HG03095 (cell line): Measurements from ENCODE around the gene BMPR1A.
"Not testable (repeated sequence)": the region's sequence is repeated elsewhere in the genome, so short reads cannot be mapped to it uniquely, and the experiment has no call there.

ENCODE experiments used
- ATAC-seq: cut with Tn5 transposase; IDR thresholded peaks from one replicate; pipeline ENCODE4 v1.9.1; 2021; ENCODE audit warnings: moderate library complexity; ENCODE audit not compliant: unreplicated experiment

The BMPR1A gene

DNA sequence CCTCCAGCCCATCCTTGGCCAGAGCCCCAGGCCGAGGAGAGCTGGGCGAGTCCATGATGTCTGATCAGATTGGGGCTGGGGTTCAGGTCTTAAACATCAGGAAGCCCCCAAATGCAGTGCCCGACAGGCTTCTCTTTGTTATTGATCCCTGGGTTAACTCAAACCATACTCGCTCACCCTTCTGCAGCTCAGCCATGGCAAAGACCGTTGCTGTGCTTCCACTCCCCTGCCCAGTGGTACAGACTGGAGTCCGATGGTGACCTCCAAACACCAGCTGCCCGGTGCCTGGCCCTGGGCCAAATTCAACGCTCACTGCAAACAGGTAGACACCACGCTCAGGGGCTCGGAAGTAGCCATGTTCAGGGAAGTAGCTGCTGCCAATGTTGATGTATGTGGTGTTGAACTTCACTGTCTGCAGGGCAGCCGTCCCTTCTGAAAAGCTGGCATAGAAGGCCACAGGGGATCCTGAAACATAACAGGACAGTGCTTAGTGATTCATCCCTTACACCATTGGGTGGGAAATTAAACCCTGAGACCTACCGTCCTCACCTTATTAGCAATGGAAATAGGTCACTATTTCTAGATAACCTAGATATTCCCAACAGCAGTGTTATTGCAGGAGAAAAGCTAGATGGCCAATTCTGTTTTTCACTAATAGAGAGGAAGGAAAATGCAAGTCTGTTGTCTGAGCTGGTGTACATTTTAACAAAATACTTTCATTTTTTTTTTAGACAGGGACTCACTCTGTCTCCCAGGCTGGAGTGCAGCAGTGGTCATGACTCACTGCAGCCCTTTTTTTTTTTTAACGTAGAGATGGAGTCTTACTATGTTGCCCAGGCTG is 180.5 kb downstream of the BMPR1A start:
- no peak for ATAC-seq

- ATAC-seq, result no peak
These were observed 181.2 kb downstream of the BMPR1A start for GRCh38 chr10:86937502-86938154.

DNA sequence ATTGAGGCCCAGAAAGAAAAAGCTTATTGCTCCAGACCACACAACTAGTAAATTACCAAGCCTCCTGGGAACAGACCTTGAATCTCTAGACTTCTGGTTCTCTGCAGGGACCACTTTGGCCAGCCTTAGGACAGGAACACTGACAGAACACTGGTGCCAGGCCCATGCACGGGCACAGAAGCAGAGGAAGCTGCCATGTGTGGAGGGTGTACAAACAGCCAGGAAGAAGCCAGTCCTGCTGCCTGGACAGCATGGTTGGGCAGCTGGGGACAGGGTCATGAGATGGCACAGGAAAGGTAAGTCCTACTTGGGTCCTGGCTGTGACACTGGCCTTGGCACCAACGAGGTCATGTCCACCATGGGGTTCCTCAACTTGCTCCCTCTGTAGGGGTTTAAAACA is 181.8 kb downstream of the BMPR1A start:
- no peak for ATAC-seq

GRCh38 chr10:86940076-86940475 is 183.7 kb downstream of the BMPR1A start:
- not testable (repeated sequence) for ATAC-seq

GRCh38 chr10:86940677-86941076 is 184.3 kb downstream of the BMPR1A start:
- no peak for ATAC-seq

GRCh38 chr10:86941426-86941825 is 185.0 kb downstream of the BMPR1A start:
- ATAC-seq, result no peak

GRCh38 chr10:86941991-86942421 is 185.6 kb downstream of the BMPR1A start:
- no peak for ATAC-seq

GRCh38 chr10:86942441-86943315 is 186.3 kb downstream of the BMPR1A start:
- no peak for ATAC-seq

GRCh38 chr10:86943316-86944030 is 187.1 kb downstream of the BMPR1A start:
- ATAC-seq, result no peak

DNA sequence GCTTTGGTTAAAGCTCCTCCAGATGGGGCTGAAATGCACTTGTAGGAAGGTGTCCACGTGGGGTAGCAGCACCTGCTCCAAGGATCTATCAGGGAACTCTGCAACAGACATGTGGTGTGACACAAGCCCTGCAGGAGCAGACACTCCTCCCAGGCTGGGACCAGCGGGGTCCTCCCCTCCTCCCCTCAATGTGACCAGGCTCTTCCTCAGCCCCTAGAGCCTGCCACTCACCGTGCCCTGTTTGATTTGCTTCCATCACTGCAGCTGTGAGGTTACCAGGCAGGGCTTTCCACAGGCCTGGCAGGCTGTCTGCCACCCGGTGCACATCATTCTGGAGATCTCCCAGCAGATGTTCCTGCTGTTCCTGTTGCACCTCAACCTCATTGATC is 187.6 kb downstream of the BMPR1A start:
- ATAC-seq, result no peak

GRCh38 chr10:86944471-86944870 is 188.1 kb downstream of the BMPR1A start:
- ATAC-seq, result no peak

DNA sequence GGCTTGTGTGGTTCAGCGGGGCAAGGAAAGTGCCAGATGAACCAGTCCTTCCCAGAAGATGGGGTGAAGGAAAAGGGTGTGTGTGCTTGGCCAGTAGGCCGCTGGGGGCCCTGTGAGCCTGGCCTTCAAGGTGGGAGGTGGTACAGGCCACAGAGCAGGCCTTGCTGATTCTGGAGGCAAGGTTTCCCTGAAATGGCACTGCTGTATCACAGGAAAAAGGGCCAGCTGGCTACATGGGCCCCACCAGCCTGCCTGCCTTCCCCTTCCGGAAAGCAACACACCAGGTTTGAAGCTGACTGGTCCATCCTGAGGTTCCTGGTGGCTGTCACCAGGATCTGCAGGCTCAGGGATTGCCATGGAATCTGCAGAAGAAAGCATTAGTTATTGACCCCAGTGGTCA is 188.5 kb downstream of the BMPR1A start:
- no peak for ATAC-seq

DNA sequence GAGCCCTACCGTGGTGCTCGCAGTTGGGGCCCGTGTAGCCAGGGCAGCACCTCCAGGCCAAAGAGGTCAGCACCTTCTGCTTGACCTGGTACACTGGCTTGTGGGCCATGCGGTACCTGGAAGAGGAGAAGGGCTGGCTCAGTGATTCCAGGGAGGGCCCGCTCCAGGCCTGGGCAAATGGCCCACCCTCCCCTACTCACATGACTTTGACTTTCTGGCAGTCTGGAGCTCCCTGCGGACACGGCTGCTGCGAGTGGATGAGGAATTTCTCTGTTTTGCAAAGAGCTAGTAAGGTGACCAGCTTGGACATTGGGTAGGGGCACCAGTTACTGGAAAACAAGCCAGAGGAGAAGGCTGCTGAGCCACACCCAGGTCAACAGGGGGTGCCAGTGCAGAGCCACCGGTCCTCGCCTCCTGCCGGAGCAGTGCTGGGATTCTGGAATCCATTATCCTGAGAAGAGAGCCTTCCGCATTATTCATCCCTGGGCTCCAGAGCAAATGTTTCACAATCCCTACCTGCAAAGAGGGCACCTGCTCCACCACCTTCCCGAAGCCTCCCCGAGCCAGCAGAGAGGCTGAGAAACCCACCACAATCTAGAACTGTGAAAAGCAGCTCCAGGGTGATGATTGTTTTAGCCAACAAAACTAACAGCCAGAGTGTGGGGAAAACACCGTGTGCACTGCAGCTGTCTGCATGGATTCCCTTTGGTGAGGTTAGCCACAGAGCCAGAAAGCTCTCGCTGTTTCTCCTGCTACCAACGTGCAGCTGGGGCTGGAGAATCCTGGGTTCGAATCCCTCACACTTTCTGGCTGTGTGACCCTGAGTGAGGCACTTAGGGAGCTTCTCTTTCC is 189.2 kb downstream of the BMPR1A start:
- no peak for ATAC-seq

- ATAC-seq, result no peak
These were observed 190.1 kb downstream of the BMPR1A start for GRCh38 chr10:86946213-86947155.

GRCh38 chr10:86947806-86948205 is 191.4 kb downstream of the BMPR1A start:
- not testable (repeated sequence) for ATAC-seq

GRCh38 chr10:86950349-86950748 is 193.9 kb downstream of the BMPR1A start:
- ATAC-seq, result no peak

GRCh38 chr10:86951184-86951761 is 194.9 kb downstream of the BMPR1A start:
- no peak for ATAC-seq

DNA sequence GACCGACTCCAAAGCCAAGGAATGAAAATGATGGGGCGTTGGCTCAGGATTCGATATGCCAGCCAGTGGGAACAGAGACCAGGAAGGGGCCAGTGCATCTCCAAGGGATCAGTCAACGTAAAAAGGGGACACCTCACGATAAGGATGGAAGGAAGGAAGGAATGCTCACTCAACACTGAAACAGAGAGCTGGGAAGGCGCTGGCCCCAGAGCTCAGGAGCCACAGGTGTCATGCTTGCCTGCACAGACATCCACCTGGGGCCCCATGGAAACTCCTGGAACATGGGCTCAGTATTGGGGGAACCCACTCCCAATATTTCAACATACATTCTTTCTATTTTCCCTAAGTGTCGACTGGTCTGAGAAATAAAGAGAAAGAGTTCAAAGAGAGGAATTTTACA is 195.7 kb downstream of the BMPR1A start:
- no peak for ATAC-seq
